Measurements from ENCODE around the gene CDHR3. TPM values are rescaled to one million over a fixed set of nuclear protein-coding genes. Genes with fewer than 3 reads are reported as not detected.
A peak's percentile ranks its signal among the peaks of the same experiment; 100 is the strongest.

Gene CDHR3
- total RNA-seq, 1 donor from 2014 or later = 2.2 TPM

- DNase-seq (ENCODE audit: low read depth) = no peak
These were observed 85.6 kb downstream of the CDHR3 start for GRCh38 chr7:106048706-106049020.

GRCh38 chr7:106049139-106049752 is 86.2 kb downstream of the CDHR3 start:
- no peak for DNase-seq (ENCODE audit: low read depth)

- peak; percentile 36 for DNase-seq (ENCODE audit: low read depth)
These were observed 87.1 kb downstream of the CDHR3 start for GRCh38 chr7:106050002-106050745.

- DNase-seq (ENCODE audit: low read depth) = peak; percentile 54
These were observed 87.7 kb downstream of the CDHR3 start for GRCh38 chr7:106050746-106051117.

- no peak for DNase-seq (ENCODE audit: low read depth)
These were observed 89.6 kb downstream of the CDHR3 start for GRCh38 chr7:106052681-106053080.

- DNase-seq (ENCODE audit: low read depth) = peak; percentile 85
These were observed 90.0 kb downstream of the CDHR3 start for GRCh38 chr7:106053109-106053508.

- DNase-seq (ENCODE audit: low read depth) = no peak
These were observed 91.3 kb downstream of the CDHR3 start for GRCh38 chr7:106054156-106054910.

GRCh38 chr7:106054971-106055532 is 92.0 kb downstream of the CDHR3 start:
- DNase-seq (ENCODE audit: low read depth) = no peak

- peak; percentile 86 for DNase-seq (ENCODE audit: low read depth)
These were observed 93.6 kb downstream of the CDHR3 start for GRCh38 chr7:106056513-106057203.

GRCh38 chr7:106057204-106057961 is 94.3 kb downstream of the CDHR3 start:
- no peak for DNase-seq (ENCODE audit: low read depth)

GRCh38 chr7:106057962-106058927 is 95.2 kb downstream of the CDHR3 start:
- DNase-seq (ENCODE audit: low read depth) = peak; percentile 22

- no peak for DNase-seq (ENCODE audit: low read depth)
These were observed 95.9 kb downstream of the CDHR3 start for GRCh38 chr7:106058928-106059324.

GRCh38 chr7:106059556-106059955 is 96.5 kb downstream of the CDHR3 start:
- DNase-seq (ENCODE audit: low read depth) = no peak

- no peak for DNase-seq (ENCODE audit: low read depth)
These were observed 97.4 kb downstream of the CDHR3 start for GRCh38 chr7:106060394-106060920.

GRCh38 chr7:106061301-106061979 is 98.4 kb downstream of the CDHR3 start:
- no peak for DNase-seq (ENCODE audit: low read depth)

- peak; percentile 69 for DNase-seq (ENCODE audit: low read depth)
These were observed 98.9 kb downstream of the CDHR3 start for GRCh38 chr7:106062006-106062405.

GRCh38 chr7:106062521-106062931 is 99.5 kb downstream of the CDHR3 start:
- DNase-seq (ENCODE audit: low read depth) = no peak

GRCh38 chr7:106063024-106063423 is 100.0 kb downstream of the CDHR3 start:
- no peak for DNase-seq (ENCODE audit: low read depth)

- DNase-seq (ENCODE audit: low read depth) = no peak
These were observed 100.6 kb downstream of the CDHR3 start for GRCh38 chr7:106063692-106064091.

All from myocyte (in vitro differentiated cells).